HK-2 (cell line): ENCODE measurements around the gene KIF22.
"Not testable (repeated sequence)": the region's sequence is repeated elsewhere in the genome, so short reads cannot be mapped to it uniquely, and the experiment has no call there.

ENCODE experiments used
- DNase-seq: peaks from one replicate; pipeline ENCODE4 v3.0.0-alpha.2; 2018; ENCODE audit not compliant: unreplicated experiment

Gene KIF22

DNA sequence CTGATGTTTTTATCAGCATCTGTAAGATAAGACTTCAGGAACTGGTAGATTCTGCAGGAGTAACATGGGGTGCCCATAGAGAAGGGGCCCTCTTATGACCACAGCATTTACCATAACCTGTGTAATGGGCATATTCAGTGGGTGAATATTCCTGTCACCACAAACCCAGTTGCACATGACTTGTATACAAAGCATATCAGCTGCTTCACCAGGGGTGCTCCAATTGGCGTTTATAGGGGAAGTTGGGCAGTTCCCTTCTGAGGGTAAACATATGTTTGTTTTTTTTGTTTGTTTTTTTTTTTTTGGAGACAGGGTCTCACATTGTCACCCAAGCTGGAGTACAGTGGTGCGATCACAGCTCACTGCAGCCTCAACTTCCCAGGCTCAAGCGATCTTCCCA is 24.0 kb upstream of the KIF22 start:
- DNase-seq: no peak

DNA sequence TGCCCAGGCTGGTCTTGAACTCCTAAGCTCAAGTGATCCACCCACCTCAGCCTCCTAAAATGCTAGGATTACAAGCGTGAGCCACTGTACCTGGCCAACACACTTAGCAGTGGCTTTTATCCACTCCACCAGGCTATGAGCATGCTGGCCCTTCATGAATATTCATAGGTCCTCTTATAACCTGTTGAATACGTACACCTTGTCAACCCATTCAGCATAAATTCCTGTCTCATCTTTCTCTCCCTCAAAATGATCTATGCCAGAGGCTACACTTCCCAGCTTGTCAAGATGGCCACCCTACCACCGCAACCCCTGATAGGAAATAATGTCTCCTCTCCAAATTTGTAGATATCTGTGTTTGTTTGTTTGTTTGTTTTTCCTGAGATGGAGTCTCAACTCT is 23.5 kb upstream of the KIF22 start:
- DNase-seq: no peak

DNA sequence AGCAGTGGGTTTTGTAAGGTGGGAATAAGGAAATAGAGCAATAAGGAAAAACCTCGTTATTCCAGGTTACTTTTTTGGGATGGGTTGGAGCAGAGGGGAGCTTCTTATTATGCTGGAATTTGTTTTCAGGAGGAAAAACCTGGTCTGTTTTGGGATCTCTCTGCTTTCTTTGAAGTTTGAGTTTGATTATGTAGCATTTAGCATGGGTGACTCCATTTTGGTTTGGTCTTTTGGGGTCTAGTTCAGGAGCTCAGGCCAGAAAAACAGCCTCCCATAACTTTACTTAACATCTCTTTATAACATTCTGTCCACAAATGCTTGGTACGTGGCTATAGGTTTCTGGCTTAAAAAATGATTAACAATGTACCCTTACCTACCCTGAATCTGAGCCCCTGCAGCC is 21.0 kb upstream of the KIF22 start:
- DNase-seq: no peak

DNA sequence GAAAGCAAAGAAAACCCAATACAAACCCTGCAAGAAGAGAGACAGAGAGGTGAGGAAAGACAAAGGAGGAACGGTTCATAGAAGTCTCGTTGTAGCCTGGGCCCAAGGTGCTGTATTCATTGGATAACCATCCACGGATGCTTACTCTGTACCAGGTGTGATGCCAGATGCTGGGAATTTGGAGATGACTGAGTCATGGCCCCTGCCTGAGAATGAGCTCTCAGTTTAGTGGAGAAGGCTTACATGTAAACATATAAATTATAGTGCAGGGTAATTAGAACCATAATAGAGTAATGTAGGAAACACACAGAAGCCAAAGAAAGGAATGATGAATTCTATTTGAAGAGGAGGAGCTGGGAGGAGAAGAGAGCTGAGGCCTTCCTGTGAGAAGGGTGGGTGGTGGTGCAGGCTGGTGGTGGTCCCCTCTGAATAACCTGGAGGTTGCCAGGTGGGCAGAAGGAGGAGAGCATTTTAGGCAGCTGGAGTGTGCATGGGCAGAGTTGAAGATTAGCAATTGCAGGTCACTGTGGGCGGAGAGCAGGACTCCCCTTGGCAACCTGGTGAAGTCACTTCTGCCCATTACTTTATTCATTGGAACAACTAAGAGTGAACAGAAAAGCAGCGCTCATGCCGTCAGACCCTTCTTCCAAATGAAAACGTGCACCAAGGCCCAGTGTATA is 20.2 kb upstream of the KIF22 start:
- no peak for DNase-seq

DNA sequence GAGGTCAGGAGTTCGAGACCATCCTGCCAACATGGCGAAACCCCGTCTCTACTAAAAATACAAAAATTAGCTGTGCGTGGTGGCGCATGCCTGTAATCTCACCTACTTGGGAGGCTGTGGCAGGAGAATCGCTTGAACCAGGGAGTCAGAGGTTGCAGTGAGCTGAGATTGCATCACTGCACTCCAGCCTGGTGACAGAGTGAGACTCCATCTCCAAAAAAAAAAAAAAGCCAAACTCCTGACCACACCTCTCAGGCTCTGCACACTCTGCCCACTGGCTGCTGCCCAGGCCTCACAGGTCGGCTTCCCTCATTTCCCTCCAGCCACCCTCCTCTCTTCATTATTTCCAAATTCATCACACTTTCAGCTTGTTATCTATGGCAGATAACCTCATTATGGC is 18.2 kb upstream of the KIF22 start:
- DNase-seq: not testable (repeated sequence)

DNA sequence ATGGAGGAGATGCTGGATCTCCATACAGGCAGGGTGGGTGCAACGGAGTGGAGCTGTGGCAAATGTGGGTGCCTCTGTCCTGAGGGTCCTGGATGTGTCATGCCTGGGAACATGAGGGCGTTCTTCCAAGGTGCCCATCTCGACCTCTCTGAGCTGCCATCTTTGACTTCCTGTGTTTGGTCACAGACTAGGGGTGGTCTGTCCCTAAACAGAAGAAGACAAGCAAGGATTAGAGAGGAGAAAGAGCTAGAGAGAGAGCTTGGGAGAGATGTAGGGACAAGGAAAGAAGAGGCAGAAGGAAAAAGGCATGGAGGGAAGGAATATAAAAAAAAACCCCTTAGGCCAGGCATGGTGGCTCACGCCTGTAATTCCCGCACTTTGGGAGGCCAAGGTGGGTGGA is 15.8 kb upstream of the KIF22 start:
- DNase-seq: no peak

DNA sequence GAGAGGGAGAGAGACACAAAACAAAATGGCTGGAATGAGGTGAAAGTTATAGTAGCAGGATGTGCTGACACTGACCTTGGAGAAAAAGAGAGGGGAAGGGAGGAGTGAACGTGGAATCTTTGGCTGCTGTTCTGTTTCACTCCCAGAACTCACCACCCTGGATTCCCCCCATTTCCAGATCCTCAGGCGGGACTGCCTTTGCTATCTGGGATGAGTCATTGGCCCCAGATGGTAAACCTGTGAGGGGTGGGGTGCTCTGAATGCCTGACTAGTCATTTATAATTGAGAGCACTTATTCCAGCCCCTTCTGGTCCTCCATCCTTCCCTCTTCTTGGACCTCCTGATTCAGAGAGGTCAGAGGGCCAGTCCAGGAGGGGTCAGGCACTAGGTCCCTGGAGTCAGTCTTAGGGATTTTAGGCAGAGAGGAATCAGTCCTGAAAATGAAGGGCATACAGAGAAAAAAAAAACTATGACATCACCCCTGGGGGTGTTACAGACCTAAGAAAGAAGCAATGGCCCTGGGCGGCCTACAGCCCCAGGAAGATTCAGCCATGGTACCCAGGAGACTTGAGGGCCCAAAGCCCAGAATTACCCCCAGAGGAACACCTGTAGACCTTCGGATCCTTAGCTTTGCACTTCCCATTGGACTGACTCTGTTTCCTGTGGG is 14.7 kb upstream of the KIF22 start:
- no peak for DNase-seq

DNA sequence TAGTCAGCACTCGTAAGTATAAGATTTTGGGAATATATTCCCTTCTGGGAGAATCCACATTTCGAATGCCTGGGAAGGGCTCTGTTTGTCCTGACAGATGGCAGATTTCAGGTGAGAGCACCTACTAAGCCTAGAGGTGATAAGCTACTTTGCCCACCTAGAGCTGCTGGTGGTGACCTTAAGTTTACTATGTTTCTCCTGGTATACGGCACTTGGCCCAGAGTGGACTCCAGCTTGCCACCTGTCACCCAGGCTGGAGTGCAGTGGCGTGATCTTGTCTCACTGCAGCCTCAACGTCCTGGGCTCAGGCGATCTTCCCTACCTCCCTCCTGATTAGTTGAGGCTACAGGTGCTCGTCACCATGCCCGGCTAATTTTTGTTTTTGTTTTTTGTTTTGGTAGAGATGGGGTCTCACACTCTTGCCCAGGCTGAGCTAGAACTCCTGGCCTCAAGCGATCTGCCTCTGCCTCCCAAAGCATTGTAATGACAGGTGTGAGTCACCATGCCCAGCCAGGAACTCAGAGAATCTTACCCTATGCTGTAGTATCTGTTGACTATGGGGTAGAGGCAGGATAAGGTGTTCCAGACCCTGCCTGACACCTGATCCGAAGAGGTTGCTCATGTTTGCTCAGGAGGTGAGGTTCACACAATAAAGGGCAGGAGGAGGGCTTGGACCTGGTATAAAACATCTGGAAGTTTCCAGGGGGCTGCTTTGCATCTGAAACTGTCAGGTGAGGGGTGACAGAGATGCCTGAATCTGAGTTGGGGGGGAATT is 12.8 kb upstream of the KIF22 start, which contains the start of gene ZG16:
Gene ZG16 (plus strand): TSS at position 681 of the 775 bp plus-strand sequence. CDS start 1,011 bp downstream, outside the sequence.
- DNase-seq: no peak

DNA sequence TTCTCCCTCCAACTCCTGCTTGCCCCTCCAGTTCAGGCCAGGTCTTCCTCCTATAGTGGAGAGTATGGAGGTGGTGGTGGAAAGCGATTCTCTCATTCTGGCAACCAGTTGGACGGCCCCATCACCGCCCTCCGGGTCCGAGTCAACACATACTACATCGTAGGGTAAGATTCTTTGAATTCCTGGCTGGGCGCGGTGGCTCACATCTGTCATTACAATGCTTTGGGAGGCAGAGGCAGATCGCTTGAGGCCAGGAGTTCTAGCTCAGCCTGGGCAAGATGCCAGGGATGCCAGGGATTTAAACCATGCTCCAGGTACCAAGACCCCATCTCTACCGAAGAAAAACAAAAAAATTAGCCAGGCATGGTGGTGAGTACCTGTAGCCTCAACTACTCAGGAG is 11.1 kb upstream of the KIF22 start:
- no peak for DNase-seq

DNA sequence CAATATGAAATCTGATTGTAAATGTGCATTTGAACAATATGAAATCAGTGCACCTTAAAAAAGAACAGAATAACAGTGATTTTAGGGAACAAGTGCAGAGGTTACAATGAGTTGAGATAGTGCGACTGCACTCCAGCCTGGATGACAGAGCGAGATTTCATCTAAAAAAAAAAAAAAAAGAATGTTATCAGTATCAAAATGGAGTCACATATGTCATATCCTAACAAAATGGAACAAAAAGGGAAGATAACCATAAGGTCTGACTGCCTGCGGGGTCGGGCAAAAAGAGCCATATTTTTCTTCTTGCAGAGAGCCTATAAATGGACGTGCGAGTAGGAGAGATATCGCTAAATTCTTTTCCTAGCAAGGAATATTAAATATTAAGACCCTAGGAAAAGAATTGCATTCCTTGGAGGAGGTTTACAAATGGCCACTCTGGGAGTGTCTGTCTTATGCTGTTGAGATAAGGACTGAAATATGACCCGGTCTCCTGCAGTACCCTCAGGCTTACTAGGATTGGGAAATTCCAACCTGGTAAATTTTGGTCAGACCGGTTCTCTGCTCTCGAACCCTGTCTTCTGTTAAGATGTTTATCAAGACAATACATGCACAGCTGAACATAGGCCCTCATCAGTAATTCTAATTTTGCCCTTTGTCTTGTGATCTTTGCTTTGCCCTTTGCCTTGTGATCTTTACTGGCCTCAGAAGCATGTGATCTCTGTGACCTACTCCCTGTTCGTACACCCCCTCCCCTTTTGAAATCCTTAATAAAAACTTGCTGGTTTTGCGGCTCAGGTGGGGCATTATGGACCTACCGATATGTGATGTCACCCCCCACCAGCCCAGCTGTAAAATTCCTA is 7.2 kb upstream of the KIF22 start:
- DNase-seq: not testable (repeated sequence)

DNA sequence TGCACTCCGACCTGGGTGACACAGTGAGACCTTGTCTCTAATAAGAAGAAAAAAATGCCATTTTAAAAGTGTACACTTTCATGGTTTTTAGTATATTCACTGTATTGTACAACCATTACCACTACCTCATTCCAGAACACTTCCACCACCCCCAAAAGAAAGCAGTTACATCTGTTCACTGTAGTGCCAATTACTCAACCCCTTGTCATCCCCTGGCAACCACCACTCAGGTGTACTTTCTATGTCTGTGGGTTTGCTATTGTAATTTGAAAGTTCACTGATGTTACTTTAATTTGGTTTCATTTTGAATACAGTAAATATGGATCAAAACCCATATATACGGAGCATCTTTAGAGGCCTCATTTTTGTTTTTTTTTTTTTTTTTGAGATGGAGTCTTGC is 6.4 kb upstream of the KIF22 start:
- no peak for DNase-seq

DNA sequence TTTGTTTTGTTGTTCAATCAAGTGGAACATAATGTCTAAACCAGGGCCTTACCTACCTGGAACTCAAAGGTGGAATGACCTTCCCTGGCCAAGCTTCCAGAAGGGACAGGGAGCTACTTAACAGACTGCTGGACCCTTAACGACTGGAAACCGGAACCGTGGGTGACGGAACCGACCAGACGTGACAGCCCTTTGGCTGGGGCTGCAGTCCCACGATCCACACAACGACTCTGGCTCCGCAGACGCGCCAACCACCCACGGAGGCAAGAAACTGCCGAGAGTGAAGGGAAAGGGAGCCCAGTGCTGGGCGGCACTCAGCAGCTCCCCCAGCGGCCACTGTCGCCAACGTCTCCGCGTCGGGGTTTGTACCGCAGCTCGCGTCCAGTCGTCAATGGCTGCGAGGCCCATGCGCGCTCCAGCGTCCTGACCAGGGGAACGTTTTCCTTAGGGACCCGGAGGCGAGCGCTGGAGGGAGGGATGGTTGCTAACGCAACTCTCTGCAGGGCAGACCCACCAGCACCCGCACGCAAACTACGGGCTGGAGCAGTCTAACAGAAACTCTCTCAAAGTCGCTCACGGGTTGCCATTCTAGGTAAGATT is 5.5 kb upstream of the KIF22 start:
- DNase-seq: no peak

DNA sequence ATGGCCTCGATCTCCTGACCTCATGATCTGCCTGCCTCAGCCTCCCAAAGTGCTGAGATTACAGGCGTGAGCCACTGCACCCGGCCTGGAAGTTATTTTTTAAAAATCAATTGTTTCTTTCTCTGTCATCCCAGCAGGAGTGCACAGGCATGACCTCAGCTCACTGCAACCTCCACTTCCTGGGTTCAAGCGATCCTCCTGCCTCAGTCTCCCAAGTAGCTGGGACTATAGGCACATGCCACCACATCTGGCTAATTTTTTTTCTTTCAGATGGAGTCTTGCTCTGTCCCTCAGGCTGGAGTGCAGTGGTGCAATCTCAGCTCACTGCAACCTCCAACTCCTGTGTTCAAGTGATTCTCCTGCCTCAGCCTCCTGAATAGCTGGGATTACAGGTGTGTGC is 3.4 kb upstream of the KIF22 start:
- DNase-seq: not testable (repeated sequence)

DNA sequence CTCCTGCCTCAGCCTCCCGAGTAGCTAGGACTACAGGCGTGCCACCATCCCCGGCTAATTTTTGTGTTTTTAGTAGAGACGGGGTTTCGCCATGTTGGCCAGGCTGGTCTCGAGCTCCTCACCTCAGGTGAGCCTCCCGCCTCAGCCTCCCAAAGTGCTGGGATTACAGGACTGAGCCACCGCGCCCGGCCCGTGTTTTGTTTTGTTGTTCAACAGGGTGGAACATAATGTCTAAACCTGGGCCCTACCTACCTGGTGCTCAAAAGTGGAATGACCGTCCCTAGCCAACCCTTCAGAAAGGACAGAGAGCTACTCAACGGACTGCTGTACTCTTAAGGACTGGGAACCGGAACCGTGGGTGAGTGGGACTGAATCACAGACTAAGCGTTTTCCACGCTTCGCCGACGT is 772 bp upstream of the KIF22 start:
- DNase-seq: peak; percentile 50

DNA sequence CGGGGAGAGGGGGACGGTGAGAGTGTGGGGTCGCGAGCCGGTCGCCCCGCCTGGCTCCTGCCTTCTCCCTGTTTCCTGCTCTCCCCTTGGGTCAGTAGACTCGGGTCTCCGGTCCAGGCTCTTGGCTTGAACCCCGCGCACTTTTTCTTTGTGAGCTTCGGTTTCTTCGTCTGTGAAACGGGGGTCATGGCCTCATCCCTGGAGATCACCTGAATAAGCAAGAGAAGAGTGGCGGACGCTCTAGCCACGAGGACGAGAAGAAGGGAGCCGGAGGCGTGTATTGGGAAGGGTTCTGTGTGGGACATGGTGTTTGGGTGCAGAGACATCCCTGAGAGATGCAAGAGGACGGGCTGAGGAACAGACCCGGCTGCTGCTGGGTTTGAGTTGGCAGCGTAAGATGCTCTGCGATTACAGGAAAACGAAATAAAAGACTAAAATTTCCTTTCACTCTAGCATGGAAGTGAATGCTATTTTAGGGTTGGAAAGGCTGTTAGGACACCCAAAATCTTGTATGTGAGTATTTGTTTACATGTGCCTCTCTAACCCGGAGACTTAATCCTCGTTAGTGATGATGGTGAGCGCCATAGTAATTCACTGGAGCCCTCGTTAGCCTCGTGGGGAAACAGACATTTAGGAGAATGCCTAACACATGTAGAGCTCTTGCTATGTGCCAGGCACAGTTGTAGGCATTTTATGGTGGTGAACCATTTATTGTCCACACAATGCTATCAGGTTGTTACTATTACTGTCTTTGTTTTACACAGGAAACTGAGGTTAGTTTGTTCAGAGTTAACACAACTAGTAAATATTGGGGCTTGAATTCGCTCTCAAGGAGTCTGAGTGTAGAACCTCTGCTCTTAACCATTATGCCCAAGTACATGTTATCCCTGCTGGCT is 646 bp downstream of the KIF22 start:
- DNase-seq: no peak

DNA sequence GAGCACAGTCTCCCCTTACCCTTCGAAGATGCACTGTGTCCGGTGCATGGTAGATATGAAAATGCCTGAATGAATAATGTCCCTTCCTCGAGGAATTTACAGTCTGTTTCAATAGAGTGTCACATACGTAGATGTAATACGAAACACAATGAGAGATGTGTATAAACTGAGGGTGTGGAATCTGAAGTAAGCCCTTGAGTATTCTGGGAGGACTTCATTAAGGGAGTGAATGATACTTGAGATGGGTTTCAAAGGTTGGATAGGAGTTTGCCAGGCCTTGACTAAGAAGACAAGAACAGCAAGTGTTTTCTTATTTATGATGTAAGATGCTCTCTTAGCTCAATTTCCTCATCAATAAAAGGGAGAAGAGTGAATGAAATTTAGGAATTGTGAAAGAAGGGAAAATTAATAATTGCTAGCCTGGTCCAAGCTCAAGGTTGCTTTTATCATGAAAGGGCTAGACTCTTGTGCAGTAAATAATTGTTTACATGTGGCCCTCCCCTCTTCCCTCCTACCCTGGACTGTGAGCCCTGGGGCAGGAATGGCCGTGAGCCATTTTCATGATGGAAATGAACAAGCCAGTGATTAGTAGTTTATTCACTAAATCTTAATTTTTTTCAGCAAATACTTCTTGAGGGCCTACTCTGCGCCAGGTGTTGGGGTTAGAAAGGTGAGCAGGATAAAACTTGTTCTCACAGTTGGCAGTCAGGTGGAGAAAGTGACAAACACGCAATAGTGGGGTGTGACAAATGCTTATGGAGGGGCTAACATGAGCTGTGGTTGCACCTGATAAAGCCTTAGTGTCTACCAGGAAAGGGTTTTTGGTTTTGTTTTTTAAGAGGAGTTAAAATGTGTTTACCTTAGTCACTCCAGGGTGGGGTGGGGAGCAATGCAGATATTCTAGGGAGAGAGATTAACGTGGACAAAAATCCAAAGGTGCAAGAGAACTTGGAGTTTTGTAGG is 1.6 kb downstream of the KIF22 start:
- no peak for DNase-seq

DNA sequence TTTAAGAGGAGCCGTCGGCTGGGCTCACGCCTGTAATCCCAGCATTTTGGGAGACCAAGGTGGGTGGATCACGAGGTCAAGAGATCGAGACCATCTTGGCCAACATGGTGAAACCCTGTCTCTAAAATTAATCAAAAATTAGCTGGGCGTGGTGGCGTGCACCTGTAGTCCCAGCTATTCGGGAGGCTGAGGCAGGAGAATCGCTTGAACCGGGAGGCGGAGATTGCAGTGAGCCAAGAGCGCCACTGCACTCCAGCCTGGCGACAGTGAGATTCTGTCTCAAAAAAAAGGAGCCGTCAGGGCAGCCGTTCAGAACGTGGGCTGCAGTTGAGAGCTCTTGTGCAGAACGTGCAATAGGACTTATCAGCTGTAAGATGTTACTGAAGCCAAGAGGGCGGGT is 2.6 kb downstream of the KIF22 start:
- not testable (repeated sequence) for DNase-seq

DNA sequence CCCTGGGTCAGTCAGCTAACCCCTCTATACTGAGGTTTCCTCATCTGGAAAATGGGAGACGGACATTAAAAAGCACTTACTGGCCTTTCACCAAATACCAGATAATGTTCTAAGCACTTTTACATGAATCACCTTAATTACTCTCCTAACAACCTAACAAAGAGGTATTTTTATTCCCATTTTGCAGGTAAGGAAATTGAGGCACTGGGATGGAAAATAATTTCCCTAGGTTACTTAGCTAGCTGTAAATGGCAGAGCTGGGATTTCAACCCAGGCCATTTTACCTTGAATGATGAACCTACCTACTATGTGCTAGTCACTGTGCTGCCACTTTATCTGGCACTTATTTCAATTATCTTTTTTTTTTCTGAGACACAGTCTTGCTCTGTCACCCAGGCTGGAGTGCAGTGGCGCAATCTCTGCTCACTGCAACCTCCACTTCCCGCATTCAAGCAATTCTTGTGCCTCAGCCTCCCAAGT is 3.7 kb downstream of the KIF22 start:
- DNase-seq: no peak

DNA sequence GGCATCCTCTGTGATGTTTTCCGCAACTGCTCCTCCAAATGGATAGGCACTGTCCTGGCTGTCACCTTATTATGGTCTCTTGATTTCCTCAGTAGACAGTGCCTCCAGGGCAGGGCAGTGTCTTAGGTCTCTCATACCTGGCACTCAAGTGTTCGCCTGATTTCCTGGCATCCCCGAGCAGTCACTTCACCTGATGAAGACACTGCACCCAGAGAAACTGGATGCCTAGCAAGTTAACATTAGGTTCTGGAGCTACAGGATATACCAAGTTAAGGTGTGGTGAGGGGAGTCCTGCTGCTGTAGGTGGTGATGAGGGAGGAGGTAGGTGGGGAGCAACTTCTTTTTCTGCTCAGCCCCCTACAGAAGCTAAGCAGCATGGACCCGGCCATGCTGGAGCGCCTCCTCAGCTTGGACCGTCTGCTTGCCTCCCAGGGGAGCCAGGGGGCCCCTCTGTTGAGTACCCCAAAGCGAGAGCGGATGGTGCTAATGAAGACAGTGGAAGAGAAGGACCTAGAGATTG is 11.9 kb downstream of the KIF22 start:
- DNase-seq: no peak
